CD4-positive, alpha-beta T cell treated with Interleukin-15 for 4 hours (primary cell): ENCODE measurements around the gene SCO1.
"Not testable (repeated sequence)": the region's sequence is repeated elsewhere in the genome, so short reads cannot be mapped to it uniquely, and the experiment has no call there.

Experiments used
- DNase-seq: peaks from one replicate; pipeline ENCODE4 v3.0.0-alpha.2; 2020; ENCODE audit warnings: low spot score

Gene SCO1

GRCh38 chr17:10725262-10725661 lies 27.9 kb upstream of the SCO1 start:
- DNase-seq = no peak

- no peak for DNase-seq
Measured at GRCh38 chr17:10724546-10725195, 27.3 kb upstream of the SCO1 start.

GRCh38 chr17:10718547-10718946 lies 21.2 kb upstream of the SCO1 start:
- no peak for DNase-seq

DNA sequence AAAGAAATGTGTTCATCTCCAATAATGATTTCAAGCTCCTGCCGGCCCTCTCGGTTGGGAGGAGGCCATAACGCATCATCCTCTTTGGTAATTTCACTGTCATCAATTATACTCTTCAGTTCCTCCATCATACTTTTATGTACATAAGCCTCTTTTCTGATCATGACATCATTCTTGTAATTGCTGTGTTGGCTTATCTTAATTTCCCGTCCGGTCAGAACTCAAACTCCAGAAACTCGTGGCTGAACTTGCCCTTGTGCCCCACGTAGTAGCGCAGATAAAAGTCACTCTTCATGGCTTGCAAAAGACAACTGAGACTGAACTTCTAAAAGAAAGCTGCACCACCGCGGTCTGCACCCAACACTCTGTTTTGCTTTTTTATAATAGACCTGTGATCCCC lies 18.9 kb upstream of the SCO1 start:
- no peak for DNase-seq

- DNase-seq = no peak
Measured at GRCh38 chr17:10713318-10713717, 16.0 kb upstream of the SCO1 start.

GRCh38 chr17:10705727-10706126 lies 8.4 kb upstream of the SCO1 start:
- DNase-seq = no peak

- no peak for DNase-seq
Measured at GRCh38 chr17:10702574-10702973, 5.2 kb upstream of the SCO1 start.

- peak; percentile 42 for DNase-seq
Measured at GRCh38 chr17:10699856-10700255, 2.5 kb upstream of the SCO1 start.

- DNase-seq = no peak
Measured at GRCh38 chr17:10698096-10698818, 924 bp upstream of the SCO1 start.

DNA sequence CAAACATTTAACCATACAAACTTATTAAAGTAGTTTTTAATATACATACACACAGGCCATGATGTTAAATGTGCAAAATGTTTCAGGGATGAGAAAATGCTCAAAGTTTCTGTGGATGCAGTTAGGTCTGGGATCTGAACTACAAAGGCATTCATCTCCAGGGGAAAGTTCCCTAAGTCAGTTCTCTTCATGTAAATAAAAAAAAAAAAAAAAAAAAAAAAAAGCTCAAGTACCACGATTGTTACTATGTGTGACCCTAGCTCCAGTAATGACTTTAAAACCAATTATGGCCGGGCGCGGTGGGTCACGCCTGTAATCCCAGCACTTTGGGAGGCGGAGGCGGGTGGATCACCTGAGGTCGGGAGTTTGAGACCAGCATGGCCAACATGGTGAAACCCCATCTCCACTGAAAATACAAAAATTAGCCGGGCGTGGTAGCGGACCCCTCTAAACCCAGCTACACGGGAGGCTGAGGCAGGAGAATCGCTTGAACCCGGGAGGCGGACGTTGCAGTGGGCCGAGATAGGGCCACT lies 1.4 kb downstream of the SCO1 start:
- DNase-seq = not testable (repeated sequence)

DNA sequence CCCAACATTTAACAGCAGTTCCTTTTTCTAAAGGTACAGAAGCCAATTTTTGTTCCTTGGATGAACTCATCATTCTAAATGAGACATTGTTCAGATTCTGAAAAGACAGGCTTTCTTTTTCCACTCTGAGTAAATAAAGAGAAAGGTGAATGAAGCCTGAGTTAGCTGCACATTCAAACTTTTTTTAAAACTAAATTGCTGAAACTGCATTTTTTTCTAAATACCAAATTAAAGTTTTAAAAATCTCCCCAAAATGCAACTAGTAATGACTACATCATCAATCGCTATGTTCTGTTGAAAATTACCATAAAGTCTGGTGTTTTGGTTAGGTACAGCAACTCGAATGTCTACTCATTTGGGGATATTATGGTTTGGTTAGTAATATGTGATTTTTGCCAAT lies 9.8 kb downstream of the SCO1 start:
- no peak for DNase-seq

DNA sequence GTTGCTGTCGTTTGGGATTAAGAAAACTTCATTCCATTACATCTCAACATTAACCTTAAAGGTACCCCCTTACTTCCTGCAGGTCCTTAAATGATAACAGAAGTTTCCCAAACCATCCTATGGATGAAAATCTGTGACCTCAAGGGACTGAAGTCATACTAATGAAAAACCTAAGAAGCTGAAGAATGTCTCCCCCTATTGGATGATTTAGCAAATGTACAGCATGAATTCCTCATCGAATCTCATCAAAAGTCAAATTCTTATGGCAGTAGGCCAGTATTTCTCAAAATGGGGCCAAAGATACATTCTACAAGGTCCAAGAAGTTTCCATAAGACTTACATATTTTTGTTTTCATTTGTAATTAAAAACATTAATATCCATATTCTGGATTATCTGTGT lies 13.5 kb downstream of the SCO1 start:
- DNase-seq = no peak

- DNase-seq = no peak
Measured at GRCh38 chr17:10681866-10682446, 15.4 kb downstream of the SCO1 start.

GRCh38 chr17:10674704-10675103 lies 22.6 kb downstream of the SCO1 start:
- no peak for DNase-seq

DNA sequence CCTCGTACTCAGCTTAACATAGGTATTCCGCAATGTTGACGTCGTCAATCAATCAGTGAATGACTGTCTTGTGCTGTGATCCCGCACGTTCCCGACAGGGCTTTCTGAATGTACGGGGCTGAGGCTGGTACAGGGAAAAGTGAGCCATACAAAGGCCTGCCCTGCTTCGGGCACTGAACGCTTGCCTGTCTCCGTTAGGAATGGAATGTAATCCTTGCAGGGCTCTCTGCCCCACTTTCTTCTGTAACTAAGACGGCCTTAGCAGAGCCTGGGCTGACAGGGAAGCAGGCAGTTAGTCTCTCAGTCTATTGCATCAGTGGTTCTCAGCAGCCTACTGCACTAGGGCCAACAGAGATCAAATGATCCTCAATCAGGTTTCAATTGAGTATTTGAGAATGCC lies 24.0 kb downstream of the SCO1 start:
- no peak for DNase-seq

DNA sequence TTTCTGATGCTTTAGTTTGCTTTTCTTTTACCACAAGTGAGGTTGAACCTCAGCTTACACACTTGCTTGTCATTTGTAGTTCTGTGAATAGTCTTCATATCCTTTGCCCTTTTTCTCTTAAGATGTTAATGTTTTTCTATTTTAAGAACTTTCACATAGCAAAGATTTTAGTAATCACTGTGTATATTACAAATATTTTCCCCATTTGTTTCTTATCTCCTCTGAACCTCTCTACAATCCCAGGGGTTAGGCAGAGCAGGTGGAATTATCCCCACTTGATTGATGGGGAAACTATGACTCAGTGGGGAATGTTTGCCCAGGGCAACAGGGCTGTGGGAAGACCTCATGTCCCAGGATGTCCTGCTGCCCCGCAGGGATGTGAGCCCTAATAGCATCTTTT lies 28.6 kb downstream of the SCO1 start:
- DNase-seq = no peak

DNA sequence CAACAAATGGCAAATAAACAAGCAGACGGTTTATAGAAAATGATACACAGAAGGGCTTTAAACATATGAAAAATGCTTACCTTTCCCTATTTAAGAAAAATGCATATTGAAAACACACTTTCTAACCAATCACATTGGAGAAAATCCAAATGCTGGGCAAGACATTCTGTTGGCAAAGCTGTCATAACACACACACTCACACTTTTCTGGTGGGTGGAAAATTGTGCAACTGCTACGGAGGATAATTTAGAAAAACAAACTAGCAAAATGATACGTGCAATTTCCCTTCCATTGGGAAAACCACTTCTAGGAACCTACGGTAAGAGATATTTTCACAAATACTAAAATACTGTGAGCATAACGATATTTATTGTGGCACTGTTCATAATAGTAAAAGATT lies 30.4 kb downstream of the SCO1 start:
- DNase-seq = no peak

GRCh38 chr17:10664571-10664970 lies 32.8 kb downstream of the SCO1 start:
- DNase-seq = no peak

GRCh38 chr17:10663231-10663630 lies 34.1 kb downstream of the SCO1 start:
- no peak for DNase-seq

DNA sequence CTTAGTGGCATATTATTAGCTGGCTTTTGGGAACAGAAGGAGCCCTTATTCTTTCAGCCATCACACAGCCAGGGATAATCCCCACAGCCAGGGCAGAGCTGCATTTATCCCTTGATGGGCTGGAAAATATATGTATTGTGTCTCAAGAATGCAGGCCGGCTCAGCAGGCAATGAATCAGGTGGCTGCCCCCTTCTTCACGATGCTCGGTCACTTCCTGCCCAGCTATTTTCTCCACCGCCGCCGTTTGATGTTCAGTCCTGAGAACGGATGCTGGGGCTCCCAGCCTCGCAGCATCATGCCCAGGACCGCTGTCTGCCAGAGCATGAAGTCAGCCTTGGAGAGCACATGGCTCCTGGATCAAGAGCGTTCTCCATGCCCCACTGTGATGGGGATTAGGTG lies 35.9 kb downstream of the SCO1 start:
- DNase-seq = no peak

DNA sequence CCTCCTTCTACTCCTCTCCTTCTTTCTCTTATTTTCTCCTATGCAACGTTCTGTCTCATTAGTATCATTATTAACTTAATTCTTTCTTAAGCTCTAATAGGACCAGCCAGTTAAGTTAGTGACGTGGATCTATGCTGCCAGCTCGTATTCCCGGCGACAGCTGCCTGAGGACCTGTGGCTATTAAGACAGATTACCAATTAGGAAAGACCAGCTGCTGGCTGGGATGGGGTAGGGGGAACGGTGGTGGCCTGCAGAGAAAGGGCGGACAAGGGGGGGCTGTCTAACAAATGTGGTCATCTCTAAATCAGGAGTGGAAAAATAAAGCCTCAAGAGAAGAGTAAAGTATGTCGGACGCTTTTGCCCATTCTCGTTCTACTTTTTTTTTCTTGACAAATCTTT lies 39.5 kb downstream of the SCO1 start:
- no peak for DNase-seq

GRCh38 chr17:10657148-10657547 lies 40.2 kb downstream of the SCO1 start, which contains the start of gene MYH3:
MYH3 (minus strand) TSS chr17:10657309; CDS start chr17:10655064, 2,245 bp downstream.
- DNase-seq = no peak

DNA sequence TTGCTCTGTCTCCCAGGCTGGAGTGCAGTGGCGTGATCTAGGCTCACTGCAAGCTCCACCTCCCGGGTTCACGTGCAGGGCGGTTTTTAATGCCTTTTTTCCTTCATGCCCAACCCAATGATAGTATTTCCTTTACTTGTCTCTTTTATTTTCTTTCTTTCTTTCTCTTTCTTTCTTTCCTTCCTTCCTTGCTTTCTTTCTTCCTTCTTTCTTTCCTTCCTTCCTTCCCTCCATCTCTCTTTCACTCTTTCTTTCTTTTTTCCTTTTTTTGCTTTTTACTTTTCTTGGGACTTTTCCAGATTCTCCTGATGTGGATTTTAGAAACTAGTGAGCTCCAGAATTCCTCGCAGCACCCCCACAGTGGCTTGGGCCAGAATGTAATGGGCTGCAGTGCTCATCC lies 43.3 kb downstream of the SCO1 start:
- DNase-seq = no peak
